ENCODE results near the gene SPSB1.

DNA sequence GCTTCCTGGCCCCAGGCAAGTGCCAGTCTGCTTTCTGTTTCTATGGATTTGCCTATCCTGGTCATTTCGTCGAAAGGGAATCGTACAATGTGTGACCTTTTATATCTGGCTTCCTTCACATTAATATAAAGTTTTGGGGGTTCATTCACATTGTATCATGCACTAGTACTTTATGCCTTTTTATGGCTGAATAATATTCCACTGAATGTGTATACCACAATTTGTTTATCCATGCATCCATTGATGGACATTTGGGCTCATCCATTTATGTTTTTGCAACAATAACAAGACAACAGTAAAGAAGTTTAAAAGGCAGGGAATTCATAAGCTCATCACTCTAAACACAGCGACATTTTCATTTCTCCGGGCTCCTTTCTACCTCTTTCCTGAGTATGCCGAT is 50.6 kb downstream of the SPSB1 start:
- TF ChIP-seq, protein P1, sequence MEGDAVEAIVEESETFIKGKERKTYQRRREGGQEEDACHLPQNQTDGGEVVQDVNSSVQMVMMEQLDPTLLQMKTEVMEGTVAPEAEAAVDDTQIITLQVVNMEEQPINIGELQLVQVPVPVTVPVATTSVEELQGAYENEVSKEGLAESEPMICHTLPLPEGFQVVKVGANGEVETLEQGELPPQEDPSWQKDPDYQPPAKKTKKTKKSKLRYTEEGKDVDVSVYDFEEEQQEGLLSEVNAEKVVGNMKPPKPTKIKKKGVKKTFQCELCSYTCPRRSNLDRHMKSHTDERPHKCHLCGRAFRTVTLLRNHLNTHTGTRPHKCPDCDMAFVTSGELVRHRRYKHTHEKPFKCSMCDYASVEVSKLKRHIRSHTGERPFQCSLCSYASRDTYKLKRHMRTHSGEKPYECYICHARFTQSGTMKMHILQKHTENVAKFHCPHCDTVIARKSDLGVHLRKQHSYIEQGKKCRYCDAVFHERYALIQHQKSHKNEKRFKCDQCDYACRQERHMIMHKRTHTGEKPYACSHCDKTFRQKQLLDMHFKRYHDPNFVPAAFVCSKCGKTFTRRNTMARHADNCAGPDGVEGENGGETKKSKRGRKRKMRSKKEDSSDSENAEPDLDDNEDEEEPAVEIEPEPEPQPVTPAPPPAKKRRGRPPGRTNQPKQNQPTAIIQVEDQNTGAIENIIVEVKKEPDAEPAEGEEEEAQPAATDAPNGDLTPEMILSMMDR (IDR thresholded peaks at IDR 0.05 in 8 of 11, conservative IDR thresholded peaks at IDR 0.05 in 3 of 11) = no peak
- TF ChIP-seq POLR2A (IDR thresholded peaks at IDR 0.05) (no peak), POLR2AphosphoS5 (IDR thresholded peaks at IDR 0.05) (no peak)

All from spleen (tissue), 7 donors.